AG04450 (cell line): ENCODE measurements around the gene ACY1. TPM values are rescaled to one million over a fixed set of nuclear protein-coding genes. Genes with fewer than 3 reads are reported as not detected.
"Not testable (repeated sequence)": the region's sequence is repeated elsewhere in the genome, so short reads cannot be mapped to it uniquely, and the experiment has no call there.

Experiments
- CTCF ChIA-PET: fragments of 300-600, 350-600 bp; formaldehyde crosslinking; extraction: SDS; loops from one replicate; lab custom pipeline; 2022; ENCODE audit warnings: antibody characterized with exemption, inconsistent platforms; lab: Charles Lee
- POLR2A ChIA-PET: fragments of 350-600 bp; formaldehyde crosslinking; extraction: SDS; loops from one replicate; lab custom pipeline; 2021; ENCODE audit warnings: antibody characterized with exemption, inconsistent platforms; lab: Yijun Ruan, JAX
- DNase-seq: peaks from one replicate; pipeline ENCODE4 v3.0.0-alpha.2; 2011; ENCODE audit warnings: low read depth, low spot score
- H3K27ac ChIP-seq: one replicate; pipeline ENCODE4 v1.5.1; 2012; ENCODE audit warnings: low read depth, low read length, control low read depth
- H3K27me3 ChIP-seq: one replicate; pipeline ENCODE4 v1.6.0; 2012; ENCODE audit warnings: low read length; ENCODE audit not compliant: control insufficient read depth, insufficient read depth
- H3K4me3 ChIP-seq: 2 replicates; pipeline ENCODE4 v1.5.1; 2011; ENCODE audit warnings: mild to moderate bottlenecking, low read depth, low read length, control low read depth
- H3K9me3 ChIP-seq: 2 replicates; pipeline ENCODE4 v1.5.1; 2012; ENCODE audit warnings: low read length; ENCODE audit not compliant: control insufficient read depth, insufficient read depth
- polyA plus RNA-seq: library from polyadenylated mRNA; depleted of rRNA; stranded (reverse); fragments of >200 nt; gene quantifications from 2 replicates; pipeline ENCODE4 v1.2.3, GENCODE V29; 2011
- TF ChIP-seq, protein P1 (sequence below): IDR thresholded peaks from 2 replicates; pipeline ENCODE4 v1.5.1; 2011; ENCODE audit warnings: low read depth, low read length, control low read depth, inconsistent platforms

Gene ACY1
- polyA plus RNA-seq, 1 experiment = 20.4 TPM

DNA sequence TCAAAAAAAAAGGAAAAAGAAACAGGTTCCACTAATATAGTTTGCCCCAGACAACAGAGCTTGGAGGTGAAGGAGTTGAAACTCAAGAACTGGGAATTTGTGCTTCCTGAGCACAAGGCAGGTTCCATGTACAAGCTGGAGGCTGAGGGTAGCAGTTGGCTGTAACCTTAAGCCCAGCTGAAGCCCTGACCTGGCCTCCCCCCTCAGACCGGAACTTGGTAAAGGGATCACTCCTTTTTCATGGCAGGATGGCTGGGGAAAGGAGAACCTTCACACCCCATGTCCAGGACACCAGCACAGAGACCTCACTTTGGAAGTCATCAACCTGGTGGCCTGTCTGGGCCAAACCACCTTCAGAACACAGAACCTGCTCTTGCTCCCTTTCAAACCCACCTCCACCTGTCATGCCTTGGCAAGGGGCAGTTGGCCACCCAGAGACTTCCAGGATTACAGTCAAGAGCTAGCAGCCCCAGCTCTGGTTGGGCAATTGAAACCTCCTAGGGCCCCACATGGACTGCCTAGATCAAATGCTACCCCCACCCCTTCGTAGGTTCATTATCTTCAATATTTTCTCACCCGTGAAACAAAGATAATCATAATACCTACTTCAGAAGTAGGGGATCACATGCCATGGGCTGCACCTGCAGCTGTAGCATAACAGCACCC is 8.8 kb downstream of the ACY1 start:
- DNase-seq = no peak
- TF ChIP-seq, protein P1, sequence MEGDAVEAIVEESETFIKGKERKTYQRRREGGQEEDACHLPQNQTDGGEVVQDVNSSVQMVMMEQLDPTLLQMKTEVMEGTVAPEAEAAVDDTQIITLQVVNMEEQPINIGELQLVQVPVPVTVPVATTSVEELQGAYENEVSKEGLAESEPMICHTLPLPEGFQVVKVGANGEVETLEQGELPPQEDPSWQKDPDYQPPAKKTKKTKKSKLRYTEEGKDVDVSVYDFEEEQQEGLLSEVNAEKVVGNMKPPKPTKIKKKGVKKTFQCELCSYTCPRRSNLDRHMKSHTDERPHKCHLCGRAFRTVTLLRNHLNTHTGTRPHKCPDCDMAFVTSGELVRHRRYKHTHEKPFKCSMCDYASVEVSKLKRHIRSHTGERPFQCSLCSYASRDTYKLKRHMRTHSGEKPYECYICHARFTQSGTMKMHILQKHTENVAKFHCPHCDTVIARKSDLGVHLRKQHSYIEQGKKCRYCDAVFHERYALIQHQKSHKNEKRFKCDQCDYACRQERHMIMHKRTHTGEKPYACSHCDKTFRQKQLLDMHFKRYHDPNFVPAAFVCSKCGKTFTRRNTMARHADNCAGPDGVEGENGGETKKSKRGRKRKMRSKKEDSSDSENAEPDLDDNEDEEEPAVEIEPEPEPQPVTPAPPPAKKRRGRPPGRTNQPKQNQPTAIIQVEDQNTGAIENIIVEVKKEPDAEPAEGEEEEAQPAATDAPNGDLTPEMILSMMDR = no peak
- Histone ChIP-seq H3K27ac (no peak overlapping the region), H3K27me3 (no peaks in the 10 kb centered on the region), H3K9me3 (no peaks in the 10 kb centered on the region; the same call in 1 of the 2 replicates), H3K4me3 (no peak overlapping the region)
- ChIA-PET CTCF (interaction anchor here (1.4 to 2.5 kb wide), 3 partner anchors 9 to 51 kb away, joined by 5 to 8 read pairs (median 5); partner anchors contain the start of genes ABHD14A, ABHD14B and RRP9), POLR2A (interaction anchor here (1.1 to 2.9 kb wide), 5 partner anchors 9 to 68 kb away, joined by 4 to 20 read pairs (median 4); partner anchors contain the start of genes ACY1 and DUSP7)

DNA sequence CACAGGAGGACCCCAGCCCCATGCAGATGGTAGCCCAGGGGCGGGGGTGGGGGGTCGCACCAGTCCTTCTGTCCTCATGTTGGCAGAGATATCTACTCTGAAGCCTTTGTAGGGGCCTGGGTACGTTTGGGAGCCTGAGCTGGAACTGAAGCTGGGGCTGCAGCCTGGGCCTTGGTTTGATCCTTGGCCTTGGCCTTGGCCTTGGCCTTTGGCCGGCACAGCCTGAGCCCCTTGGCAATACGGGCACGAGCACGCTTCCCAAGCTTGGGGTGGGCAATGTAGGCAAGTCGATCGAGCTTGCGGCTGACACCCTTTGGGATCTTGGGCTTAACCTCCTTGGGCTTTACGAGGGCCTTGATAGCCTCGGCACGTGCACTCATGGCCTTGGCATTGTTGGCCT is 10.3 kb downstream of the ACY1 start:
- POLR2A ChIA-PET = interaction anchor here (0.7 to 1.5 kb wide), 3 partner anchors 62 to 198 kb away, joined by 3 to 4 read pairs (median 3); partner anchors contain the start of gene DUSP7
- H3K27ac ChIP-seq, H3K27me3 ChIP-seq, H3K9me3 ChIP-seq, DNase-seq, H3K4me3 ChIP-seq: not testable (repeated sequence)
- CTCF ChIA-PET = interaction anchor here (1.4 to 1.8 kb wide), 2 partner anchors 52 to 151 kb away, joined by 3 to 4 read pairs; partner anchors contain the start of gene RRP9

DNA sequence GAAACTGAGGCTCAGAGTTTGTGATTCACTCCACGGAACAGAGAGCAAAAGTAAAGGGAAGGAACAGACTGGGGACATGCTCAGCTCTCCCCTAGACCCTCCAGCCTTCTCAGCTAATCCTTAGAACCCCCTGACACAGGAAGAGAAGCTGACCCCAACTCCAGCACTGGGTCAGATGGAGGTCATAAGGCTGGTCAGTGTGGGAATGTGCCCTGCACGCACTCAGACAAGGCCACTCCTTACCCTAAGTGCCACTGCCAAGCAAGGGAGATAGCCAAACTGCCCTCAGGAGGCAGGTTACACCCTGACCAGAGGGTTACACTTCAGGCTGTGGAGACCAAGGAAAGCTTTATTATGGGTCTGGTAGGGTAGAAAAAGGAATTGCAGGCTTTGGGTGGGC is 11.2 kb downstream of the ACY1 start:
- ChIA-PET POLR2A (interaction anchor here (2.4 kb wide), 1 partner anchor 11 kb away, joined by 29 read pairs; the partner anchor contains the start of gene ACY1), CTCF (interaction anchor here (0.6 to 1.8 kb wide), 4 partner anchors 9 to 150 kb away, joined by 3 to 6 read pairs (median 4); partner anchors contain the start of gene RRP9)
- Histone ChIP-seq H3K9me3 (no peaks in the 10 kb centered on the region; the same call in 1 of the 2 replicates), H3K27ac (no peak overlapping the region), H3K27me3 (peaks cover 2% of the 10 kb centered on the region), H3K4me3 (peak overlapping the region; percentile 76)
- TF ChIP-seq, protein P1 = no peak
- no peak for DNase-seq

DNA sequence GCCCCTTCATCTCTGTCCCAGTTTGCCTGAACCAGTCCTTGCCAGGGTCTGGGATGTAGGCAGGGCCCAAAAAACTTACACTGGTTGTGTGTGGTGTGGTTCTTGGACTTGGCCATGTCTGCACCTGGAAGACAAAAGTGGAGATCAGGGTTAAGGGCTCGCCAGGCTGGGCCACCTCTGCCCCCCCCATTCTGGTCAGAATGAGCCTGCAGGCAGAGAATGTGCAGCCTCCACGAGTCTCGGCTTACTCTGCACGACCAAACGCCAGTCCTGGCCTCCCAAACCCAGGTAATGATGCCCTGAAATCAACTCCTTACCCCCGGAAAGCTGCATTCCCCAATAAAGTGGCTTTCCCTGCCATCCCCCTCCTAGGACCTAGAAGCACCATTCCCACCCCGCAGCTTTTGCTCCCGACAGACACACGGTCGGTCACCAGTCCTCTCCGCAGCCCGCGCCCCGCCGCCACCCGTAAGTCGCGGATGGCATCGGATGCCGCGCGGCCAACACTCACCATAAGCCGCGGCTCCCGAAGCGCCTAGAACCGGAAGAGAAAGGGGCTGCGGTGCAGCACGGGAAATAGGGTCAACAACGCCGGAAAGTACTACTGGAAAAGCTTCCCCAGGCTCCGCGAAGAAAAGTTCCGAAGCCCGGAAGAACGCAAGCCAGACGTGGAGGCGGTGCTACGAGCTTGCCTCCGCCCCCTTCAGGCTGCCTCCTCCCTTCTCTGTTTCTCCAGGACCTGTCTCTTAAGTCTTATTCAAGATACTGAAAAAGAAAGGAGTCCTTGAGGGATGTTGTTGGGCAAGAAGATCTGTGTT is 12.2 kb downstream of the ACY1 start, which contains the start of gene RPL29:
TSS of gene RPL29 (minus strand) at position 550 of the 818 bp plus-strand sequence. CDS start at position 116, 434 bp downstream.
- POLR2A ChIA-PET = interaction anchor here (0.6 to 2.4 kb wide), 23 partner anchors 8 to 160 kb away, joined by 3 to 29 read pairs (median 4); partner anchors contain the start of genes ABHD14B, ACY1, DUSP7 and PCBP4
- no peaks in the 10 kb centered on the region; the same call in 1 of the 2 replicates for H3K9me3 ChIP-seq
- TF ChIP-seq, protein P1 = no peak
- H3K4me3 ChIP-seq = peak within 1 kb of the TSS; percentile 76
- peak; percentile 88 for DNase-seq
- CTCF ChIA-PET = interaction anchor here (0.7 to 1.8 kb wide), 9 partner anchors 9 to 175 kb away, joined by 3 to 6 read pairs (median 3); partner anchors contain the start of genes ABHD14B, PARP3 and RRP9
- peak within 1 kb of the TSS; percentile 88 for H3K27ac ChIP-seq
- H3K27me3 ChIP-seq = peaks cover 6% of the 10 kb centered on the region

DNA sequence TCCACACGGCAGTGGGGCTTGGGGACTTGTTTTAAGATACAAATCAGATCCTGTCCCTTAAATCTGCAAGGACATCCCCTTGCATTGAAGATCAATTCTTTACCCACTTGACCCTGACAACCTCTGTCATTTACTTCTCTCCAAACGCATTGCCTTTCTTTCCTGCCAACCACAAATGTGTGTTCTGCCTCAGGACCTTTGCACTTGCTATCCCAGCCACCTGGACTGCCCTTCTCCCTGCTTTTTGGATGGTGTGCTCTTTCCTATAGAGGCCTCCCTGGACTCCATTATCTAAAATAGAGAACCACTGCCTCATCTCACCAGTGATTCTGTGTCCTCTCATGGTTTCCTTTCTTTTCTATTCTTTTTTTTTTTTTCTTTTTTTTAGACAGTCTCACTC is 13.8 kb downstream of the ACY1 start:
- ChIA-PET POLR2A (no interaction called here), CTCF (interaction anchor here (0.7 to 1.5 kb wide), 4 partner anchors 55 to 148 kb away, joined by 3 to 6 read pairs (median 5); partner anchors contain the start of gene PARP3)
- Histone ChIP-seq H3K27me3 (peaks cover 6% of the 10 kb centered on the region), H3K9me3 (no peaks in the 10 kb centered on the region; the same call in 1 of the 2 replicates), H3K27ac (no peak overlapping the region), H3K4me3 (no peak overlapping the region)
- TF ChIP-seq, protein P1 = no peak
- no peak for DNase-seq
